HCT116 (cell line): Measurements from ENCODE around the gene ARHGAP12. TPM values are rescaled to one million over a fixed set of nuclear protein-coding genes. Genes with fewer than 3 reads are reported as not detected.

Experiments
- ATAC-seq: fragments of 200-7000 bp; cut with Tn5 transposase; 2 replicates; pipeline ENCODE4 v1.9.1; 2020; ENCODE audit warnings: mild to moderate bottlenecking, moderate library complexity
- BruUV-seq: library from RNA; stranded (reverse); fragments of 400-500 nt; replicated peaks from 2 replicates; lab custom pipeline; 2021; lab: Mats Ljungman, UMichigan
- CTCF ChIA-PET: fragments of 300-600 bp; sonication (Branson Sonifier 250); formaldehyde crosslinking; loops from one replicate; lab custom pipeline; 2021; ENCODE audit warnings: antibody characterized with exemption; lab: Charles Lee
- POLR2A ChIA-PET: fragments of 300-600, 350-600 bp; sonication (Branson Sonifier 250); formaldehyde crosslinking; loops from one replicate; lab custom pipeline; 2021; ENCODE audit warnings: antibody characterized with exemption; lab: Charles Lee
- RAD21 ChIA-PET, 2 experiments: fragments of 300-600 bp; sonication (Branson Sonifier 250); formaldehyde crosslinking; loops; one replicate each; lab custom pipeline; 2023; ENCODE audit warnings: low total read pairs in 2 of 2; ENCODE audit not compliant: uncharacterized antibody in 2 of 2, unreplicated experiment in 2 of 2, low non-redundant PET in 1 of 2; lab: Charles Lee
- DNase-seq: peaks from one replicate; pipeline ENCODE4 v3.0.0-alpha.2; 2010; ENCODE audit warnings: low read depth, low spot score
- H2AFZ ChIP-seq: fragments of 200-600 bp; shearing (Covaris generic), sonication (generic); 2 replicates; pipeline ENCODE4 v1.6.1; 2017; ENCODE audit warnings: low read depth, mixed run types, mixed read lengths, antibody characterized with exemption, low read length; ENCODE audit not compliant: poor library complexity, severe bottlenecking
- H3K27ac ChIP-seq: 2 replicates; pipeline ENCODE4 v1.5.1; 2012; ENCODE audit warnings: low read depth, low read length
- H3K27me3 ChIP-seq: fragments of 200-600 bp; sonication (generic); 2 replicates; pipeline ENCODE4 v1.6.1; 2016; ENCODE audit warnings: mixed run types, low read length, mixed read lengths; ENCODE audit not compliant: insufficient read depth
- H3K36me3 ChIP-seq, 2 experiments: fragments of 200-500 bp in 1 of 2; fragments of 200-600 bp in 1 of 2; sonication (Bioruptor generic) in 1 of 2; sonication (generic) in 1 of 2; 2 replicates each; pipeline versions ENCODE4 v1.5.1 to v1.6.1; 2014 to 2016; ENCODE audit warnings: low read length in 2 of 2, inconsistent platforms in 1 of 2, mixed read lengths in 1 of 2, mixed run types in 1 of 2; ENCODE audit not compliant: insufficient read depth in 2 of 2, control insufficient read depth in 1 of 2
- H3K4me1 ChIP-seq, 2 experiments: fragments of 200-600 bp in 1 of 2; sonication (generic) in 1 of 2; 2 replicates each; pipeline versions ENCODE4 v1.5.1 to v1.6.1; 2012 to 2017; ENCODE audit warnings: low read length in 2 of 2, inconsistent platforms in 1 of 2, mild to moderate bottlenecking in 1 of 2, mixed read lengths in 1 of 2, mixed run types in 1 of 2, moderate library complexity in 1 of 2; ENCODE audit not compliant: insufficient read depth in 2 of 2, control insufficient read depth in 1 of 2
- H3K4me2 ChIP-seq: fragments of 200-600 bp; sonication (generic); 2 replicates; pipeline ENCODE4 v1.6.1; 2017; ENCODE audit warnings: mixed run types, low read length, mixed read lengths
- H3K4me3 ChIP-seq, 2 experiments: fragments of 200-600 bp in 1 of 2; sonication (generic) in 1 of 2; replicated peaks in 1 of 2; 2 replicates each; pipeline ENCODE4 v1.5.1; 2011 to 2016; ENCODE audit warnings: low read length in 2 of 2, control low read depth in 1 of 2, low read depth in 1 of 2, mild to moderate bottlenecking in 1 of 2, mixed read lengths in 1 of 2, mixed run types in 1 of 2
- H3K79me2 ChIP-seq: fragments of 200-600 bp; sonication (generic); 2 replicates; pipeline ENCODE4 v1.6.1; 2017; ENCODE audit warnings: mild to moderate bottlenecking, mixed run types, low read length, moderate library complexity, mixed read lengths; ENCODE audit not compliant: insufficient read depth
- H3K9ac ChIP-seq: fragments of 200-600 bp; sonication (generic); 2 replicates; pipeline ENCODE4 v1.6.1; 2016; ENCODE audit warnings: low read length, mixed read lengths
- H3K9me2 ChIP-seq: fragments of 200-600 bp; sonication (generic), shearing (Covaris generic); 2 replicates; pipeline ENCODE4 v1.6.1; 2017; ENCODE audit warnings: mixed run types, mild to moderate bottlenecking, moderate library complexity; ENCODE audit not compliant: insufficient read depth
- H3K9me3 ChIP-seq, 2 experiments: fragments of 200-500 bp in 1 of 2; fragments of 200-600 bp in 1 of 2; sonication (Bioruptor generic) in 1 of 2; sonication (generic) in 1 of 2; 2 replicates each; pipeline ENCODE4 v1.6.1; 2014 to 2017; ENCODE audit warnings: low read length in 2 of 2, mixed read lengths in 2 of 2, inconsistent platforms in 1 of 2, low read depth in 1 of 2, mild to moderate bottlenecking in 1 of 2, mixed run types in 1 of 2, moderate library complexity in 1 of 2; ENCODE audit not compliant: control insufficient read depth in 1 of 2, insufficient read depth in 1 of 2
- H4K20me1 ChIP-seq: fragments of 200-600 bp; sonication (generic), shearing (Covaris generic); 2 replicates; pipeline ENCODE4 v1.6.1; 2017; ENCODE audit warnings: mixed run types, mild to moderate bottlenecking, moderate library complexity; ENCODE audit not compliant: insufficient read depth
- ATF3 ChIP-seq: IDR thresholded peaks from 2 replicates; pipeline ENCODE4 v1.6.1; 2012
- CEBPB ChIP-seq: IDR thresholded peaks from 2 replicates; pipeline ENCODE4 v1.6.1; 2012; ENCODE audit warnings: low read depth
- CTCF ChIP-seq, 3 experiments: fragments of 200-600 bp in 1 of 3; sonication (generic) in 1 of 3; IDR thresholded peaks in 2 of 3; conservative IDR thresholded peaks in 1 of 3; 2 replicates each; pipeline ENCODE4 v1.5.1; 2012 to 2017; ENCODE audit warnings: low read depth in 2 of 3, low read length in 2 of 3, antibody characterized with exemption in 1 of 3, borderline replicate concordance in 1 of 3, control low read depth in 1 of 3, mild to moderate bottlenecking in 1 of 3, mixed read lengths in 1 of 3, mixed run types in 1 of 3, moderate library complexity in 1 of 3; ENCODE audit not compliant: insufficient read depth in 1 of 3
- EGR1 ChIP-seq: IDR thresholded peaks from 2 replicates; pipeline ENCODE4 v1.6.1; 2012; ENCODE audit warnings: low read depth
- EZH2 ChIP-seq: fragments of 200-600 bp; sonication (generic); IDR thresholded peaks from 2 replicates; pipeline ENCODE4 v1.6.1; 2017; ENCODE audit warnings: antibody characterized with exemption, mixed run types
- JUND ChIP-seq: IDR thresholded peaks from 2 replicates; pipeline ENCODE4 v1.6.1; 2012
- MAX ChIP-seq: IDR thresholded peaks from 2 replicates; pipeline ENCODE4 v1.6.1; 2012
- RAD21 ChIP-seq: IDR thresholded peaks from 2 replicates; pipeline ENCODE4 v1.6.1; 2012; ENCODE audit warnings: low read depth, mild to moderate bottlenecking
- YY1 ChIP-seq: IDR thresholded peaks from 2 replicates; pipeline ENCODE4 v1.6.1; 2011; ENCODE audit warnings: low read length, low read depth, moderate library complexity, mild to moderate bottlenecking; ENCODE audit not compliant: insufficient replicate concordance; ENCODE audit errors: extremely low read depth
- ZBTB33 ChIP-seq: IDR thresholded peaks from 2 replicates; pipeline ENCODE4 v1.6.1; 2011; ENCODE audit warnings: mild to moderate bottlenecking, low read length, moderate library complexity; ENCODE audit not compliant: insufficient replicate concordance; ENCODE audit errors: extremely low read depth
- ZFX ChIP-seq: fragments of 450-650 bp; IDR thresholded peaks from 2 replicates; pipeline ENCODE4 v1.6.1; 2017
- intact Hi-C: fragments of 100-400 bp; cut with micrococcal nuclease; formaldehyde crosslinking; loops from 2 replicates; pipeline ENCODE4 v1.10.0; 2022
- total RNA-seq: library from RNA; stranded (reverse); gene quantifications from one replicate; pipeline ENCODE4 v1.2.1, GENCODE V29; 2021; ENCODE audit not compliant: unreplicated experiment

Gene ARHGAP12
- total RNA-seq, 1 experiment from 2014 or later, result 80.3 TPM

- POLR2A ChIA-PET, result no interaction called here
Measured at GRCh38 chr10:31773749-31774298, 154.8 kb downstream of the ARHGAP12 start.

More at GRCh38 chr10:31773749-31774298, 154.8 kb downstream of the ARHGAP12 start:
- 0 out of 4 replicates have a peak, but pooled peaks cover 0 to 6% of the 10 kb centered on the region in 2 experiments for H3K9me3 ChIP-seq
- no peak overlapping the region for H2AFZ ChIP-seq
- H3K27me3 ChIP-seq, result no peaks in the 10 kb centered on the region
- H3K4me2 ChIP-seq, result no peak overlapping the region
- RAD21 ChIA-PET, result no interaction called here
- peaks cover 0 to 8% of the 10 kb centered on the region in 2 experiments; a peak in 2 of 4 replicates for H3K4me1 ChIP-seq
- CTCF ChIA-PET, result no interaction called here
- DNase-seq (no peak), ATAC-seq (no peak)
- H3K79me2 ChIP-seq, result no peaks in the 10 kb centered on the region
- no peak overlapping the region for H3K9ac ChIP-seq
- no peaks in the 10 kb centered on the region for H3K36me3 ChIP-seq
- TF ChIP-seq ZBTB33, result no peak
- TF ChIP-seq ZFX, result no peak
- TF ChIP-seq RAD21, result no peak
- no peak for TF ChIP-seq MAX
- no peak for TF ChIP-seq JUND
- TF ChIP-seq EGR1, result no peak
- TF ChIP-seq ATF3, result no peak
- TF ChIP-seq CEBPB, result no peak
- no peak for TF ChIP-seq EZH2
- TF ChIP-seq YY1, result no peak
- no peak for TF ChIP-seq CTCF (IDR thresholded peaks at IDR 0.05 in 2 of 3, conservative IDR thresholded peaks at IDR 0.05 in 1 of 3; ENCODE audit: borderline replicate concordance in 1 of 3, insufficient read depth in 1 of 3, low read depth in 2 of 3, low read length in 2 of 3)
- intact Hi-C loops, result no loop called here
- no peak overlapping the region for H3K4me3 ChIP-seq
- H3K27ac ChIP-seq, result no peak overlapping the region
- no TSS peak for BruUV-seq
- no peaks in the 10 kb centered on the region for H4K20me1 ChIP-seq
- no peaks in the 10 kb centered on the region for H3K9me2 ChIP-seq
